Measurements from ENCODE around the gene TRPV2.

GRCh38 chr17:16443511-16444257, 28.3 kb downstream of the TRPV2 start:
- no peak for TF ChIP-seq CTCF (IDR thresholded peaks at IDR 0.05)
- no peak for TF ChIP-seq POLR2A (IDR thresholded peaks at IDR 0.05)
- no peak for TF ChIP-seq EP300 (IDR thresholded peaks at IDR 0.05)
